HG03108 (cell line): Measurements from ENCODE around the gene PPP1CC.
"Not testable (repeated sequence)": the region's sequence is repeated elsewhere in the genome, so short reads cannot be mapped to it uniquely, and the experiment has no call there.

Experiments
- ATAC-seq: cut with Tn5 transposase; IDR thresholded peaks from one replicate; pipeline ENCODE4 v1.9.1; 2021; ENCODE audit warnings: moderate library complexity; ENCODE audit not compliant: unreplicated experiment

Gene PPP1CC

DNA sequence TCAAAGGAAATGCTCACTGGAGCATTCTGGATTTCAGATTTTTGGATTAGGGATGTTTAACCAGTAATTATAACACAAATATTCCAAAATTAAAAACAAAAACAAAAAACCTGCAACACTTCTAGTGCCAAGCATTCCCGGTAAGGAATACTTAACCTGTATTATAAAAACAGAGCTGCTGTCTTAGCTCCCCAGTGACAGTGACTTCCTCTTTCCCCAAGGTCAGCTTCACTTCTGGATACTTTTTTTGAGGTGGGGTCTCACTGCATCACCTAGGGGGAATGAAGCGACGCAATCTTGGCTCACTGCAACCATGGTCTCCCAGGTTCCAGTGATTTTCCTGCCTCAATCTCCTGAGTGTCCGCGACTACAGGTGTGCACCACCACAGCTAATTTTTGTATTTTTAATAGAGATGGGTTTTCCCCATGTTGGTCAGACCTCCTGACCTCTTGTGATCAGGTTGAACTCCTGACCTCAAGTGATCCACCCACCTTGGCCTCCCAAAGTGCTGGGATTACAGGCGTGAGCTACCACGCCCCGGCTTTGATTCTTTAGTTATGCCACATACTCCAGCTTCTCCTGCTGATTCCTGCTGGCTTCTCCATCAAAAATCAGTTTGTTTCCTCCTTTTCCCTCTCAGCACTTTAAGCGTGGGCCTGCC, 15.9 kb downstream of the PPP1CC start:
- no peak for ATAC-seq

DNA sequence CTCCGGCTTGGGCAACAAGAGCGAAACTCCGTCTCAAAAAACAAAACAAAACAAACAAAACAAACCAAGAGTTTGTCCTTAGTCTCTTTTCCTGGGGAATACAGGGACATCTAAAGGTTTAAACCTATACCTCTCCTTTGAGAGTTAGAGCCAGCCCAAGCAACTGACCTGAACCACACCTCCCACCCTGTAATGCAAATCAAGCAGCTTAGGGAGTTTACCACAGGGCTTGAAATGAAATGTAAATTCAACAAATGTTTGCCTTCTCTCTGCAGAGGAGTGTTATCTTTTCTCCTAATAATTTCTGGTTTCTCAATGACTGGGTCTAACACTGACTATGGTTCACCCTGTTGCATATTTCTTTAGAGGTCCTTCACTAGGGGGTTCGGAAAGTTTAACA, 16.7 kb downstream of the PPP1CC start:
- ATAC-seq = no peak

DNA sequence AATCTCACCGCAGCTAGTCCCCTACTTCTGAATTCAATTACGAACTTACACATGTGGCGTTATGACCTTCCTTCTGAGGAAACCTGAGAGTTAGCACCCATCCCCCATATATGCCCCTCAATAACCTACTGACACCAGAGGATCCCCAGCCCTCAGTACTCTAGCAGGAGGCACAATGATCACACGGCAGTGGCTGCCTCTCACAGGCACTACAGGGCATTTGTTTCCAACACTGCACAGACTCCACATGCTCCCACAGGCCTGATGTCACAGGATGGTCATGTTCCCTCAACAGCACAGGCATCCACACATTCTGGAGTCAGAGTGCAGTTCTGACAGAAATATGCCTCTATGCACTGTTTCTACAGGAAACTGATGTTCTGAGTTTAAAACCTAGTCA, 17.4 kb downstream of the PPP1CC start:
- ATAC-seq = no peak

DNA sequence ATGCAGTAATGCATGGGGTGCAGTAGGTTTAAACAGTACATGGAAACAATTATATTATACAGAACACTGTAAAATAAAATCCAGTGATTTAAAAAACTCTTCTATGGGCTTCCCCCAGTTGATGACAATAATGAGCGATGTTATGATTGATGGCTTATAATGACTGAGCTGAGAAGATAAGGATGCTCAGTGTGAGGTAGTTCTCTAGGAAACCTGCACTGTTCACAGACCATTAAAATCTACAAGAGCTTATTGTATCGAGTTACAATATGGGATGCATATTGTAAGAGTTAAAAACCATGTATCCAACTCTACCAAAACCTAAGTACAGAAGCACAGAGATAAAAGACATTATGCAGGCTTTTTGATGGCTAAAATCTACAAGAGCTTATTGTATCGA, 19.8 kb downstream of the PPP1CC start:
- not testable (repeated sequence) for ATAC-seq

DNA sequence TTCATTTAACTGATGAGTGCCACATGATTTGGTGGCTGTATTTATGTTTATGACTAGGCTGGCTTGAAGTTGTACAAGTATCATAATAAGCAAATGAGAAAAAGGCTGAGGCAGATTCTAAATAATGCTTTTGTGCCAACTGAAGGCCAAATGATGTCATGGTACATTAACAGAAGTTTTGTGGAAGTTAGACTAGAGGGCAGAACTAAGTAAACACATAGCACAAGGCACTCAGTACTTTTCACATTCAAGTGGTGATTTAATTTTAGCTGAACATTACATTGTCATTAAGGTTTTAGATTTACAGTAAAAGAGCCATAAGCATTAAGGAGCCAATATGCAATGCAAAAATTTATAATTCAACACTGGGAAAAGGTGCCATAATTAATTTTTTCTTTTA, 21.1 kb downstream of the PPP1CC start:
- ATAC-seq = no peak

DNA sequence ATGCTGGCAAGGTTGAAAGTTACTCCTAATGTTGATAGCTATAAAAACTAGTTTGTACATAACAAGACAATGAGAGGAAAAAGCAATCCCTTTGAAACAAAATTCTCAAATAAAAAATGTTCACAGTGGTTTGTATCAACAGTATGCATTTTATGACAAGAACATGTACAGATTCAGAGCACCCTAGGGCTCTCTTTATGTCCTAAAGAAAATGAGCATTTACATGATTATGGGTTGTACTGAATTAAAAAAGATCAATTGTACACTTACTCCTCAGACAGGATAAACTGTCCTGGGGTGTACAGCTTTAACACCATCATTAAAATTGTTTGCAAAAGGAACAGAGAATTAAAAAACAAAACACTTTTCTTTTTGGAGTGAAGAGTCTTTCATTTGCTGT, 22.2 kb downstream of the PPP1CC start:
- ATAC-seq = no peak

DNA sequence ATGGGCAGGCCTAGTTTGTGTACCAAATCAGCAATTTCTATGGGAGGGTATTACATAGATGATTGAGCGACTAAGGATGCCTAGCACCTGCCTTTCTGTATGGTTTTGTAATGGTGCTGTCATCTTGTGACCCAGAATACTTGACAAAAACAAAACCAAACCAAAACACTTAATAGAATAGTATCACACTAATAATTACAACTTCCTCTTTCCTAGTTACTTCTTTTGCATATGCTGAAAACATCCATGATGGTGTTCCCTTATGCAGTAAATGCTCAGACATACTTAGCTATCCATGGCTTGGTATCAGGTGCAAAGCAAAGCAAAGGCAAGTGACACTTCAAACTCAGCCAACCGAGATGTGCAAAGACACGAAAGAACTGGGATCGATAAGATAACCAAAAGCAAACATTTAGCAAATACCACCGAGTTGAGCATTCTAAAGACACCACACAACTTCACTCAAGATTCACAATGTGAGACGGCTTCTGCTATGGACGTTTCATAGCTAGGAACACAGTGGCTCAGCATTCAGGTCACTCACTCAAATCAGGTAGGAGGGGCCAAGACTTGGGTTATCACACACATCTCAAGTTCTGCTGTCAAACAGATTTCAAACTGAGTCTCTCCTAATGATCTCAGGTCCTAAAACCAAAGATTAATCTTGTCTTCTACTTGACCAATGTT, 24.3 kb downstream of the PPP1CC start:
- ATAC-seq = no peak

DNA sequence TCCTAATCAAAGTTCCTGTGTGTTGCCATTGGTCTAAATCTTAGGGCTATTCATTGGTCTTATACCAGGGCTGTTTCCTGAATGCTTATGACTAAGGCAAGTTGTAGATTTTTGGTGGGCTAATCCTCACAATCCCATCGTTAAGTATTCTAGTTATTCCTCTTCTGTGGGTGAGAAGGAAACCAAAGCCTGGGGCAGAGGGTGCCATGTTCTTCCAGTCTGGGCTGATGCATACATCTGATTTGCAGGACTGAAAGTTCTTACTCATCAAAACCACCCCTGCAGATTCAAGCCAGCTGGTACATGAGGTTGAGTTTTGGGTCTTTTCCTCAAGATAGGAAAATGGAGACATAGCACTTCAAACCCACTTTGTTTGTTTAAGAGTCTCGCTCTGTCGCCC, 25.7 kb downstream of the PPP1CC start:
- no peak for ATAC-seq

DNA sequence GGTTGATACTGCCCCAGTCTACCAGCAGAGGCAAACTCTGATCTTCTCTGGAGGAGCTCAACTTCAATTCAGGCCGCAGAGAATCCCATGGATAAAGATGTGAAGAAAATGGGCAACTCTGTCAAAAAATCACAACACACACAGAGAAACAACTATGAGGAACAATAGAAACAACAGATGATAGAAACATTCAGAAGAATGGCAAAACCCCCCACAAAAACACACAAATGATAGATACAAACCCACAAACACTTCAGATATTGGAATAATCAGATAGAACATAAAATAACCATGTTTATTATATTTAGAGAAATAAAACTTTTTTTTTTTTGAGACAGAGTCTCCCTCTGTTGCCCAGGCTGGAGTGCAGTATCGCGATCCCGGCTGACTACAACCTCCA, 33.8 kb downstream of the PPP1CC start:
- ATAC-seq = no peak

DNA sequence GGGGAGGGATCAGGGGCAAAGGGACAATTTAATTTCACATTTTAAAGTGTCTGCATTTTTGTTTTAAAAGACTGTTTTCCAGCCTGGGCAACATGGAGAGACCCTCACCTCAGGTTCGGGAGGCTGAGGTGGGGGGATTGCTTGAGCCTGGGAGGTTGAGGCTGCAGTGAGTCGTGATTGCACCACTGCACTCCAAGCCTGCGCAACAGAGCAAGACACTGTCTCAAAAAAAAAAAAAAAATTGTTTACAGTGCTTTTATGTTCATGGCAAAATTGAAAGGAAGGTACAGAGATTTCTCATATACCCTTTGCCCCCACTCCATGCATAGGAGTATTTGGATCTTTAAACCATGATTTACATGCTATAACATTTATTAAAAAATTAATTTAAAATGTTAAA, 37.4 kb downstream of the PPP1CC start:
- ATAC-seq = no peak

DNA sequence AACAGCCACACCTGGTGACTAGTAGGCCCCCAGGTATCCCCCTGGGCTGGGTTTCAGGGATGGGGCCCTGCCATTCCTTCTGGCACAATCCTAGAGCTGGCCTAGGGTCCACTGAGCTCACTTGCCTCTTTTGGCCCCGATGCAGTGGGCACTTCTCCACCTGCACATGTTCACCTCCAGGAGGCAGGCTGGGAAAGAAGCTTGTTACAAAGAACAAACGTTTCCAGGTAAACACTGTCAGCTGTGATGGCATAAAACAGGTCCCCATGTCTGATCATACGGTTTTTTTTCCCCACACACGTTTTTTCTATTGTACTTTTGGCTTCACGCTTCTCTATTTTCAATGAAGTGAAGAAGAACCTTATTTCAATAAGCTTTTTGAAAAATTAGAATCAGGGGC, 37.9 kb downstream of the PPP1CC start:
- no peak for ATAC-seq

DNA sequence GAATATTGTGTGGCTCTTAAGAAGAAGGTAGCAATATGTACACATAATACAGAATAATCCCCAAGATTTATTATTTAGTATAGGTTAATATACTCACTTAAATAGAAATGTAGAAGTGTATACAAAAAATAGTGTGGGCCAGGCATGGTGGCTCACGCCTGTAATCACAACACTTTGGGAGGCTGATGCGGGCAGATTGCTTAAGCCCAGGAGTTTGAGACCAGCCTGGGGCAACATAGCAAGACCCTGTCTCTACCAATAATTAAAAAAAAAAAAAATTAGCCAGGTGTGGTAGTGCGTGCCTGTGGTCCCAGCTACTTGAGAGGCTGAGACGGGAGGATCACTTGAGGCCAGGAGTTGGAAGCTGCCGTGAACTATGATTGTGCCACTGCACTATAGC, 38.5 kb downstream of the PPP1CC start:
- no peak for ATAC-seq

DNA sequence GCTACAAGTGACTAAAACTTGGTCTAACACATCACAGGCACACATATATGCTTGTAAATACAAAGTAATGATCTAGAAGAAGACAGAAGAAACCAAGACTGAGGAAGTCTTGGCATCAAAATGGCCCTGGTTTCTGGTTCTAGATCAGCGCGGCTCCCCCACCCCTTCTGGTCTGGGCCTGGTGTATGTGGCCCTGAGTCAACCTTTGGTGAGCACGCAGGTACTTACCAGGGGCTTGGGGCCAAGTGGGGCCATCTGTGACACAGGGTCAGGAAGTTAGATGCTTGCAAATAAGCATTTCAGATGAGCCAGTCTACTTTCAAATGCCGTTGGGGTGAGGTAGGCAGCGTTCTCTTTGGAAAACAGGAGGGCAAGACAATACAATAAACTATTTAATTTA, 40.6 kb downstream of the PPP1CC start:
- no peak for ATAC-seq

DNA sequence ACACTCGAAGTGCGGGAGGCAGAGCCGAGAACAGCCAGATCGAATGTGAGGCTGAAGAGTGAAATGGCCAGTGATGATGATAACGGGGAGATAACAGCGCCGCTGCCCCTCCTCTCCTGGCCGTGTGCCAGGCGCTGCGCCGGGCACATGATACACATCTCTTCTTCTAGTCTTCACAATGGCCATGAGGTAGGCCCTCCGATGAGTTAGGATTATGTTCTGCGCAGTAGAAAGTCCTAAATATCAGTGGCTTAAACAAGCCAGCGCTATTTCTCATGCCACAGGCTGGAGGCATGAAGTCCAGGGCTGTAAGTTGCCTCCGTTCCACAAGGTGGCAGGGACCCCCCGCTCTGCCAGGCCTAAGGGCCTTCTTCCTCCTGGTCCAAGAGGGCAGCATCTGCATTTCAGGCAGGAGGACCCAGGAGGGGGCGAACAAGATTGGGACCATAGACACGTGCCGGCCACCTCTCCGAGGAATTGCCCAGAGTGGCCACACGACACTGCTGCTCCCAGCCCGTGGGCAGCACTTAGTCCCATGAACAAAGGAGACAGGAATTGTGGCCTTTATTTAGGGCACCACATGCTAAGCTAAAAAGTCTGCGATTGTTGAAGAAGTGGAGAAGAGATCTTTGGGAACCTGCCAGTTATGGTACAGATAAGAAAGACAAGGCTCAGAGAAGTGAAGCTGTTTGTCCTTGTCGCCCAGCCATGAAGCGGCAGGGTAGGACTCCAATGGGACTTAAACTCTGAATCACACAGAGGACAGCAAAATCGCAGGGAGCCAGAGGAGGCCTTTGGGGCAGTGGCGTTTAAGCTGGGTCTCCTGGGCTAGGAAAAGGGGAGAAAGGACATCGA, 42.9 kb downstream of the PPP1CC start:
- no peak for ATAC-seq

DNA sequence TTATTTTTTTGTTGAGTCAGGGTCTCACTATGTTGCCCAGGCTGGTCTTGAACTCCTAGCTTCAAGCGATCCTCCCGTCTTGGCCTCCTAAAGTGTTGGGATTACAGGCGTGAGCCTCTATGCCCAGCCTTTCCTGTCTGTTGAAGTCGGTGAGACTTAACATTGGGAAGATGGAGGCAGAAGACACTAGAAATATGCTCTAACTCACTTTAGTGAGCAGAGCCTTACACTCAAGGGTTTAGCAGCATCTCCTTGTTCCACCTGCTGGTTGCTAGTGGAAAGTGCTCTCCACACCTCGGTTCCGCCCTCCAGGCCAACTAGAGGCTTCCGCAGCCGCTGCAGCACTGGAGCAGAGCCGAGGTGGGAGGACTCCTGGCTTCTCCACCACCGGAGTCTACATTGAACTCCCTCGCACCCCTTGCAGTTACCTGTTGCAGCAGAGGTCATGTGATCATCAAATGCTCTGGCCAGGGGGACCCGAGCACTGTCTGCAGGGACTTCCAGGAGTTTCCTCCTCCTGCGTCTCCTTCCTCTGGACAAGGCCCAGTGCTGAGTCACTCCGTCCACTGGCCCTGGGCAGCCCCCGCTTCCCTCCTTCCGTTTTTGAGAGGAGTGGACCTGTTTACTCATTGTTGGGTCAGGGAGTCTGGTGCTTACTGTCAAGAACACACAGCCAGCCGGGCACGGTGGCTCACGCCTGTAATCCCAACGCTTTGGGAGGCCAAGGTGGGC, 44.4 kb downstream of the PPP1CC start:
- peak; percentile 89 for ATAC-seq

DNA sequence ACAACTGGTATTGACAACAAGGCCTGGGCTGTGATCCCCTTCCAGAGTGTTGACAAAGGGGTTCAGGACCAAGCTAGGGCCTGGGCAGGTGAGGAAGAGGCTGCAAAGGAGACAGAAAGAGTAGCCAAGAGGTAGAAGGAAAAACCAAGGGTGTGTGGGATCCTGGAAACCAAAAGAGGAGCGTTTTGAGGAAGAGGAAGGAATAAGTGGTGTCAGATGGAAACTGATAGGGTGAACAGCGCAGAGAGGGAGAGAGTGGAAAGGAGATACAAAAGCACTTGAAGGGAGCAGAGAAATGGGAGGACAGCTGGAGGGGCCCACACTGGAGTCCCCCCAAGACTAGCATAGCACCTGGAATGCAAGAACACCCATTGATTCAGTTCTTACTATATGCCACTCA, 45.5 kb downstream of the PPP1CC start:
- ATAC-seq = no peak

DNA sequence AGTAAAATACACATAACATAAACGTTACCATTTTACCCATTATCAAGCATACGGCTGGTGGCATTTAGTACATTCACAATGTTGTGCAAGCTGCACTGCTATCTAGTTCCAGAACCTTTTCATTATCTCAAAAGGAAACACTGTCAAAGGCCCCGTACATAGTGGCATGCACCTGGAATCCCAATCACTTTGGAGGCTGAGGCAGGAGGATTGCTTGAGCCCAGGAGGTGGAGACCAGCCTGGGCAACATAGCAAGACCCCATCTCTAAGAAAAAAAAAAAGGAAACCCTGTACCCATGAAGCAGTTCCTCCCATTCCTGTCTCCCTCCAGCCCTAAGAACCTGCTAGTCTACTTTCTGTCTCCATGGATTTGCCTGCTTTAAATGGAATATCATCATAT, 46.4 kb downstream of the PPP1CC start:
- ATAC-seq = no peak

DNA sequence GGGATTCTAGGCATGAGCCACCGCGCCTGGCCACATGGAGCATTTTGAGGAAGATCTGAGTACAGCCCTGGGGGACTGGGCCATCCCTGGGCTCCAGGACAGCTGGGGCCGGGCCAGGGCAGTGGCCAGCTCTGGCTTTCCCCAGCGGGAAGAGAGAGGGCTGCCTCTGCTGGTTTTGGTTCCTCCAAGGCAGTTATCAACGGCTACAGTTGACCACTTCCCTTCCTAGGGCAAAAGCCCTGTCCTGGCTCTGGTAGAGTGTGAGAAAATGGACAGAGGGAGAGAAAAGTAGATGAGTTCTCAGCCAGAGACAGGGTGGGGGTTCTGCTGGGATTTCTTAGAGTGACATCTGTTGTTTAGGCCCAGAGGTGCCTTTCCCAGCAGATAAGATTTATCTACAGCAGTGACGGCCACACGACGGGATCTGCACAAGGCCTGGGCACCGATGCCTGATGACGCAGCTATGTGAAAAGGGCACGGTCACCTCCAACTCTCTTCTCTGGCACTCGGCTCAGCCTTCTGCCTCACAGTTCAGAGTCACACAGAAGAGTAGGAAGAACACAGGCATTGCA, 48.3 kb downstream of the PPP1CC start:
- no peak for ATAC-seq

DNA sequence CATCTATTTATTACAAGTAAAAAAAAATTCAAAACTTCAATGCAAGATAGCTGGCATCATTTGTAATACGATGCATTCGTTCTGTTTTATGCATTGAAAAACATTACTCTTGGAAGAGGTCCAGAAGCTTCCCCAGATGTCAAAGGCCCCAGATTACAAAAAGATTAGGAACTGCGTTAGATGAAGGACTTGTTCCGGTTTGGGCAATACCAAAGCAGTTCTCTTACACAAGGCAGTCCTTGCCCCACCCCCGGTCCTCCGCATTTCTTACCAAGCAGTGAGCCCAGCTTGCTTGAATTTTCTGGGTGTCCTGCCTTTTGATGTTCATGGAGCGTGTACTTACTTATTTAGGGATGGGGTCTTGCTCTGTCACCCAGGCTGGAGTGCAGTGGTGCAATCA, 49.0 kb downstream of the PPP1CC start:
- no peak for ATAC-seq

DNA sequence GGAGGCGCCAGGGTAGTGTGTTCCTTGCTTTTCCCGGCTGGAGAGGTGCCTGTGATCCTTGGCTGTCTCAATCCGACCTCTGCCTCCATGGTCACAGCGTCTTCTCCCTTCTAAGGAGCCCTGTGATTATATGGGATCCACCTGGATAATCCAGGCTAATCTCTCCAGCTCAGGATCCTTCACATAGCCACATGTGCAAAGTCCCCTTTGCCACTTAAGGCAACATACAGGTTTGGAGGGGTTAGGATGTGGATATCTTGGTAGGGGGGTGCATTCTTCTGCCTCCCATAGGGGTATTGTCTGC, 52.6 kb downstream of the PPP1CC start:
- ATAC-seq = no peak
